Esophagus muscularis mucosa (tissue), 3 donors: ENCODE measurements around the gene TMEM221.

Experiments
- POLR2A ChIP-seq: fragments of 450-650 bp; IDR thresholded peaks from one replicate; pipeline ENCODE4 v1.6.1; 2017; ENCODE audit warnings: antibody characterized with exemption, moderate library complexity, mild to moderate bottlenecking, low read depth
- TF ChIP-seq, protein P1 (sequence below), 3 experiments: fragments of 200-600 bp in 2 of 3; fragments of 450-650 bp in 1 of 3; sonication (generic) in 2 of 3; IDR thresholded peaks; one replicate each; pipeline ENCODE4 v1.5.1; 2017 to 2019; ENCODE audit warnings: antibody characterized with exemption in 3 of 3, mild to moderate bottlenecking in 2 of 3, moderate library complexity in 1 of 3

DNA sequence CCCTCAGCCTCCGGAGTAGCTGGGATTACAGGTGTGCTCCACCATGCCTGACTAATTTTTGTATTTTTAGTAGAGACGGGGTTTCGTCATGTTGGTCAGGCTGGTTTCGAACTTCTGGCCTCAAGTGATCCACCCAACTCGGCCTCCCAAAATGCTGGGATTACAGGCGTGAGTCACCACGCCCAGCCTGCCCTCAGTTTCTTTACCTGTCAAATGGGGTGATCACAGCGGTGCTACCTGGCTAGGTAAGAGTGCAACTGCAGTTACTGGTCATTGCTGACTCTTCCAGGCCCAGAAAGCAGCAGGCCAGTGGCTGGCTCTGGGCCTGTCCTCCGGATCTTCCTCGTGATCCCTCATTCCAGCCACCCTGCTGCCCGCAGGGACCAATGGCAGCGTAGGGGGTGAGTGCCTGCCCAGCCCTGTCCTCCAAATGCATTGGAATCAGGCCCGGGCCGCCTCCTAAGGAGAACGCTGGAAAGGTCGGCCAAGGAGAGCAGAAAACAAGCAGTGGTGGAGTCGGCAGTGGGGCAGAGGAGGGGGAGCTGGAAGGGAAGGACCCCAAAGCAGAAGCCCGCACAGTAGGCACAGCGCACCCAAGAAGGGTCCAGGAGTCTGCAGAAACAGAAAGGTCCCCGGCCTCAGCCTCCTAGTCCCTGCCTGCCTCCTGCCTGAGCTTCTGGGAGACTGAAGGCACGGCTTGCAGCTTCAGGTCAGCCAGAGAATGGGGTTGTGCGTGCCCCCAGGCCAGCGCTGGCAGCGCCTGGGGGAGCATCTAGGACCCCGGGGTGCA lies 20.0 kb upstream of the TMEM221 start:
- TF ChIP-seq POLR2A = no peak
- TF ChIP-seq, protein P1, sequence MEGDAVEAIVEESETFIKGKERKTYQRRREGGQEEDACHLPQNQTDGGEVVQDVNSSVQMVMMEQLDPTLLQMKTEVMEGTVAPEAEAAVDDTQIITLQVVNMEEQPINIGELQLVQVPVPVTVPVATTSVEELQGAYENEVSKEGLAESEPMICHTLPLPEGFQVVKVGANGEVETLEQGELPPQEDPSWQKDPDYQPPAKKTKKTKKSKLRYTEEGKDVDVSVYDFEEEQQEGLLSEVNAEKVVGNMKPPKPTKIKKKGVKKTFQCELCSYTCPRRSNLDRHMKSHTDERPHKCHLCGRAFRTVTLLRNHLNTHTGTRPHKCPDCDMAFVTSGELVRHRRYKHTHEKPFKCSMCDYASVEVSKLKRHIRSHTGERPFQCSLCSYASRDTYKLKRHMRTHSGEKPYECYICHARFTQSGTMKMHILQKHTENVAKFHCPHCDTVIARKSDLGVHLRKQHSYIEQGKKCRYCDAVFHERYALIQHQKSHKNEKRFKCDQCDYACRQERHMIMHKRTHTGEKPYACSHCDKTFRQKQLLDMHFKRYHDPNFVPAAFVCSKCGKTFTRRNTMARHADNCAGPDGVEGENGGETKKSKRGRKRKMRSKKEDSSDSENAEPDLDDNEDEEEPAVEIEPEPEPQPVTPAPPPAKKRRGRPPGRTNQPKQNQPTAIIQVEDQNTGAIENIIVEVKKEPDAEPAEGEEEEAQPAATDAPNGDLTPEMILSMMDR (IDR thresholded peaks at IDR 0.05) = no peak
